Measurements from ENCODE around the gene TUBB2A.
"Not testable (repeated sequence)": the region's sequence is repeated elsewhere in the genome, so short reads cannot be mapped to it uniquely, and the experiment has no call there.

The TUBB2A gene

GRCh38 chr6:3170676-3171075 is 13.3 kb upstream of the TUBB2A start:
- not testable (repeated sequence) for DNase-seq; H3K4me2 ChIP-seq (ENCODE audit: low read length); H3K27me3 ChIP-seq (ENCODE audit: insufficient read depth, low read length); H3K23ac ChIP-seq (ENCODE audit: low read length); H3K9me3 ChIP-seq (ENCODE audit: insufficient read depth, low read depth, low read length); H3K27ac ChIP-seq (ENCODE audit: low read depth, low read length); H2AFZ ChIP-seq (ENCODE audit: insufficient read depth, low read length, poor library complexity); H3K36me3 ChIP-seq (ENCODE audit: control insufficient read depth in 1 of 2, insufficient read depth in 2 of 2, low read length in 2 of 2); H3K4me3 ChIP-seq (ENCODE audit: low read depth, low read length); H4K8ac ChIP-seq (ENCODE audit: low read depth, low read length); H3K79me2 ChIP-seq (ENCODE audit: control insufficient read depth, insufficient read depth, low read length, poor library complexity); H3K9ac ChIP-seq (ENCODE audit: low read length); H4K12ac ChIP-seq (ENCODE audit: low read depth, low read length)
- H2AK5ac ChIP-seq (ENCODE audit: low read length) = peak overlapping the region; percentile 26
- peaks cover 18 to 23% of the 10 kb centered on the region in 2 experiments for H3K4me1 ChIP-seq (ENCODE audit: control insufficient read depth in 1 of 2, insufficient read depth in 2 of 2, low read length in 2 of 2)
- peaks cover 17% of the 10 kb centered on the region for H3K79me1 ChIP-seq (ENCODE audit: low read length)
- peak overlapping the region; percentile 89 for H4K91ac ChIP-seq (ENCODE audit: low read depth, low read length)
- peak overlapping the region; percentile 29 for H3K4ac ChIP-seq (ENCODE audit: low read depth, low read length)
- peak overlapping the region; percentile 6 for H3K14ac ChIP-seq (ENCODE audit: low read length)
- H2BK12ac ChIP-seq (ENCODE audit: low read length) = peak overlapping the region; percentile 63
- no CpG with 5 or more reads among the region's 24 CpGs for WGBS (ENCODE audit: extremely low coverage, insufficient coverage, insufficient read length)
- peak overlapping the region; percentile 72 for H3K18ac ChIP-seq (ENCODE audit: low read length)
- peak overlapping the region; percentile 12 for H2BK5ac ChIP-seq (ENCODE audit: low read depth, low read length, poor library complexity)
- H2BK120ac ChIP-seq (ENCODE audit: insufficient read depth, low read length, poor library complexity) = peak overlapping the region; percentile 72

DNA sequence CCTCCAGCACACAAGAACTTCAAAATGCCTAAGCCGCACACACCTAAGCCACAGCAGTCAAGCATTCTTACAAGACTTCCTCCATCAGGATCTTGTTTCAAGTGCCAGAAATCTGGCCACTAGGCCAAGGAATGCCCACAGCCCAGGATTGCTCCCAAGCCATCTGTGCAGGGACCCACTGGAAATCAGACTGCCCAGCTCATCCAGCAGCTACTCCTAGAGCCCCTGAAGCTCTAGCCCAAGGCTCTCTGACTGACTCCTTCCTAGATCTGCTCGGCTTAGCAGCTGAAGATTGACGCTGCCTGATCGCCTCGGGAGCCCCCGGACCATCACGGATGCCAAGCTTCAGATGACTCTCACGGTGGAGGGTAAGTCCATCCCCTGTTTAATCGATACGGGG is 10.7 kb upstream of the TUBB2A start:
- peak; percentile 71 to 74 for DNase-seq
- peaks cover 28 to 38% of the 10 kb centered on the region in 2 experiments for H3K4me1 ChIP-seq (ENCODE audit: control insufficient read depth in 1 of 2, insufficient read depth in 2 of 2, low read length in 2 of 2)
- not testable (repeated sequence) for H3K4me3 ChIP-seq (ENCODE audit: low read depth, low read length); H3K79me2 ChIP-seq (ENCODE audit: control insufficient read depth, insufficient read depth, low read length, poor library complexity); H2AFZ ChIP-seq (ENCODE audit: insufficient read depth, low read length, poor library complexity); H4K12ac ChIP-seq (ENCODE audit: low read depth, low read length); H3K23ac ChIP-seq (ENCODE audit: low read length); H3K27me3 ChIP-seq (ENCODE audit: insufficient read depth, low read length); H3K4me2 ChIP-seq (ENCODE audit: low read length); H3K9me3 ChIP-seq (ENCODE audit: insufficient read depth, low read depth, low read length); H3K36me3 ChIP-seq (ENCODE audit: control insufficient read depth in 1 of 2, insufficient read depth in 2 of 2, low read length in 2 of 2); H3K9ac ChIP-seq (ENCODE audit: low read length)
- WGBS (ENCODE audit: extremely low coverage, insufficient coverage, insufficient read length) = no CpG with 5 or more reads among the region's 10 CpGs
- peaks cover 37% of the 10 kb centered on the region for H3K79me1 ChIP-seq (ENCODE audit: low read length)
- peak overlapping the region; percentile 64 for H3K14ac ChIP-seq (ENCODE audit: low read length)
- peak overlapping the region; percentile 49 for H2AK5ac ChIP-seq (ENCODE audit: low read length)
- H2BK5ac ChIP-seq (ENCODE audit: low read depth, low read length, poor library complexity) = peak overlapping the region; percentile 71
- peak overlapping the region; percentile 70 for H3K18ac ChIP-seq (ENCODE audit: low read length)
- H3K27ac ChIP-seq (ENCODE audit: low read depth, low read length) = peak overlapping the region; percentile 44
- H4K91ac ChIP-seq (ENCODE audit: low read depth, low read length) = peak overlapping the region; percentile 41
- H2BK120ac ChIP-seq (ENCODE audit: insufficient read depth, low read length, poor library complexity) = peak overlapping the region; percentile 1
- H2BK12ac ChIP-seq (ENCODE audit: low read length) = peak overlapping the region; percentile 19
- H4K8ac ChIP-seq (ENCODE audit: low read depth, low read length) = peak overlapping the region; percentile 26
- H3K4ac ChIP-seq (ENCODE audit: low read depth, low read length) = peak overlapping the region; percentile 47

- H2BK12ac ChIP-seq (ENCODE audit: low read length) = peak overlapping the region; percentile 54
- H3K4me1 ChIP-seq (ENCODE audit: control insufficient read depth in 1 of 2, insufficient read depth in 2 of 2, low read length in 2 of 2) = peaks cover 29 to 37% of the 10 kb centered on the region in 2 experiments
- peak overlapping the region; percentile 67 for H3K14ac ChIP-seq (ENCODE audit: low read length)
- peak overlapping the region; percentile 63 for H2BK5ac ChIP-seq (ENCODE audit: low read depth, low read length, poor library complexity)
- H3K23ac ChIP-seq (ENCODE audit: low read length); H2AK5ac ChIP-seq (ENCODE audit: low read length); H3K79me2 ChIP-seq (ENCODE audit: control insufficient read depth, insufficient read depth, low read length, poor library complexity); H4K8ac ChIP-seq (ENCODE audit: low read depth, low read length); H3K4me3 ChIP-seq (ENCODE audit: low read depth, low read length); H3K36me3 ChIP-seq (ENCODE audit: control insufficient read depth in 1 of 2, insufficient read depth in 2 of 2, low read length in 2 of 2); H3K9me3 ChIP-seq (ENCODE audit: insufficient read depth, low read depth, low read length); DNase-seq; H4K12ac ChIP-seq (ENCODE audit: low read depth, low read length); H3K18ac ChIP-seq (ENCODE audit: low read length); H2AFZ ChIP-seq (ENCODE audit: insufficient read depth, low read length, poor library complexity); H3K27me3 ChIP-seq (ENCODE audit: insufficient read depth, low read length); H3K9ac ChIP-seq (ENCODE audit: low read length): not testable (repeated sequence)
- peak overlapping the region; percentile 73 for H2BK120ac ChIP-seq (ENCODE audit: insufficient read depth, low read length, poor library complexity)
- H3K4ac ChIP-seq (ENCODE audit: low read depth, low read length) = peak overlapping the region; percentile 34
- H3K27ac ChIP-seq (ENCODE audit: low read depth, low read length) = peak overlapping the region; percentile 99
- peak overlapping the region; percentile 32 for H3K4me2 ChIP-seq (ENCODE audit: low read length)
- H3K79me1 ChIP-seq (ENCODE audit: low read length) = peaks cover 45% of the 10 kb centered on the region
- H4K91ac ChIP-seq (ENCODE audit: low read depth, low read length) = peak overlapping the region; percentile 83
- no CpG with 5 or more reads among the region's 10 CpGs for WGBS (ENCODE audit: extremely low coverage, insufficient coverage, insufficient read length)
Measured at GRCh38 chr6:3166535-3167225, 9.3 kb upstream of the TUBB2A start.

DNA sequence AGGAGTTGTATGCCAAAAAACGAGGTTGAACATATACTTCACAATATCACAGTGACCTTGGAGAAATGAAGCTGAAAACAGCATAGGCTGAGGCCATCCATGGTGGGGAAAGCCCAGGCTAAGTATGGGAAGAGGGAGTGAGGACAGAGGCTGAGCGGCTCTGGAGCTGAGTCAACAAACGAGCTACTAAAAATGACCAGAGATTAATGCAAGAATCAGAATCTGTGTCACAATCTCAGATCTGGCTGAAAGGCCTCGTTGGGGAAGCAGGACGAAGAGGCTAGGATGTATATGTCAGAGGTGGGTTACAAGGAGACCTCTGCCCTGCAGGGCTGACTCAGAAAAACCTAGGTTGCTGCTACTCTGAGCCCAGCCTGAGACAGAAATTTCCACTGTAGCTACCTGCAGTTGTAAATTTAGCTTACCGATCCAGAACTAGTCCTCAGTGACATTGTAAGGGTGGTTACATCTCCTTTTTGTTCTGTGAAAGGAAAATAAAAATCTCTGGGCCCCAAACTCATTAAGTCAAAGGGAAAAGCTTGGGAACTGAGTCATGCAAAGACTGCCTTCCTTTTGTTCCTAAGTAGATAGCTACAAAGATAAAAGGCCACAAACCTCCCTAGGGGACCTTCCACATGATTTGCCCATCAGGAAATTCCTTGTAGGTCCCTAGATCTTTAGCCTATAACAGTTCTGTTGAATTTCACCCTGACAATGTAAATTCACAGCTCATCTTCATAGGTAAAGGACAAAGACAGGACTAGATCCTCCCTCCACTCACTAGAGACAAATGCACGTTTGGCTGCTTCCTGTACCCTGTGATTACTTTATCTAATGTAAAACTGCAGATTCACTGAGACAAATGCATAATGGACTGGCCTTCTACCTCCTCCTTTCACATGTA is 8.5 kb upstream of the TUBB2A start:
- H3K4me3 ChIP-seq (ENCODE audit: low read depth, low read length) = no peak overlapping the region
- peak overlapping the region; percentile 81 for H2BK5ac ChIP-seq (ENCODE audit: low read depth, low read length, poor library complexity)
- H3K9me3 ChIP-seq (ENCODE audit: insufficient read depth, low read depth, low read length) = peaks cover 1% of the 10 kb centered on the region
- peaks cover 42% of the 10 kb centered on the region for H3K79me1 ChIP-seq (ENCODE audit: low read length)
- H4K12ac ChIP-seq (ENCODE audit: low read depth, low read length) = no peak overlapping the region
- H4K91ac ChIP-seq (ENCODE audit: low read depth, low read length) = peak overlapping the region; percentile 97
- no peak overlapping the region for H3K4ac ChIP-seq (ENCODE audit: low read depth, low read length)
- H3K23ac ChIP-seq (ENCODE audit: low read length) = no peak overlapping the region
- peak overlapping the region; percentile 78 for H2BK120ac ChIP-seq (ENCODE audit: insufficient read depth, low read length, poor library complexity)
- peak overlapping the region; percentile 41 for H4K8ac ChIP-seq (ENCODE audit: low read depth, low read length)
- peak overlapping the region; percentile 37 for H3K4me2 ChIP-seq (ENCODE audit: low read length)
- H3K79me2 ChIP-seq (ENCODE audit: control insufficient read depth, insufficient read depth, low read length, poor library complexity) = peaks cover 5% of the 10 kb centered on the region
- no CpG with 5 or more reads among the region's 7 CpGs for WGBS (ENCODE audit: extremely low coverage, insufficient coverage, insufficient read length)
- H3K36me3 ChIP-seq (ENCODE audit: control insufficient read depth in 1 of 2, insufficient read depth in 2 of 2, low read length in 2 of 2) = no peaks in the 10 kb centered on the region
- H3K18ac ChIP-seq (ENCODE audit: low read length) = peak overlapping the region; percentile 45
- H2AK5ac ChIP-seq (ENCODE audit: low read length) = peak overlapping the region; percentile 38
- H3K9ac ChIP-seq (ENCODE audit: low read length) = no peak overlapping the region
- peaks cover 25 to 34% of the 10 kb centered on the region in 2 experiments for H3K4me1 ChIP-seq (ENCODE audit: control insufficient read depth in 1 of 2, insufficient read depth in 2 of 2, low read length in 2 of 2)
- peak overlapping the region; percentile 67 for H3K14ac ChIP-seq (ENCODE audit: low read length)
- H2BK12ac ChIP-seq (ENCODE audit: low read length) = peak overlapping the region; percentile 100
- H3K27me3 ChIP-seq (ENCODE audit: insufficient read depth, low read length) = no peaks in the 10 kb centered on the region
- H2AFZ ChIP-seq (ENCODE audit: insufficient read depth, low read length, poor library complexity) = no peak overlapping the region
- H3K27ac ChIP-seq (ENCODE audit: low read depth, low read length) = peak overlapping the region; percentile 99
- DNase-seq = peak; percentile 54 to 58

Data from trophoblast cell (in vitro differentiated cells and primary cell).